DND-41 (cell line): ENCODE results near the gene IL20.

ENCODE experiments used
- EZH2 ChIP-seq: IDR thresholded peaks from 3 replicates; pipeline ENCODE4 v1.6.1; 2012; ENCODE audit warnings: borderline replicate concordance, low read depth, mild to moderate bottlenecking, moderate library complexity, low read length, inconsistent platforms; ENCODE audit not compliant: severe bottlenecking
- TF ChIP-seq, protein P1 (sequence below): IDR thresholded peaks from 2 replicates; pipeline ENCODE4 v1.5.1; 2012; ENCODE audit warnings: borderline replicate concordance, low read length, moderate library complexity, mild to moderate bottlenecking; ENCODE audit not compliant: poor library complexity, severe bottlenecking; ENCODE audit errors: extremely low read depth

DNA sequence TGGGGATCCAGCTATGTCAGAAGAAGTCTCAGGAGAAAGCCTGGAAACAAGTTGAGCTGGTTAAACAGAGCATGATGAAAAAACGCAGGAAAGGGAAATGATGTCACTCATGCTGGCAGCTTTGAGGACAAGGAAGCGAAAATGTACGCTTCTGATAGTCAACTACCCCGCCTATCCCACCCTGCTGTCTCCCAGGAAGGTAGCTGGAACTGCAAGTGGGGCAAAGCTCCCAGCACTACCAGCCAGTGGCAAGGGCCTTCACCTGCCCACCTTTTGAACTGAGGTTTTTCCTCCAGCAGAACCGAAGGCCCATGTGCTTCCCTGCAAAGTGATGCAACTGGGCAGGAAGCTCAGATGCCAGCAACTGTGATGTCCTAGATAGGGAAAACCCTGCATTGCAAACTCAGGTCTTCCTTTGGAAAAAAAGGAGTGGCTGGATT lies 6.3 kb upstream of the IL20 start:
- TF ChIP-seq, protein P1, sequence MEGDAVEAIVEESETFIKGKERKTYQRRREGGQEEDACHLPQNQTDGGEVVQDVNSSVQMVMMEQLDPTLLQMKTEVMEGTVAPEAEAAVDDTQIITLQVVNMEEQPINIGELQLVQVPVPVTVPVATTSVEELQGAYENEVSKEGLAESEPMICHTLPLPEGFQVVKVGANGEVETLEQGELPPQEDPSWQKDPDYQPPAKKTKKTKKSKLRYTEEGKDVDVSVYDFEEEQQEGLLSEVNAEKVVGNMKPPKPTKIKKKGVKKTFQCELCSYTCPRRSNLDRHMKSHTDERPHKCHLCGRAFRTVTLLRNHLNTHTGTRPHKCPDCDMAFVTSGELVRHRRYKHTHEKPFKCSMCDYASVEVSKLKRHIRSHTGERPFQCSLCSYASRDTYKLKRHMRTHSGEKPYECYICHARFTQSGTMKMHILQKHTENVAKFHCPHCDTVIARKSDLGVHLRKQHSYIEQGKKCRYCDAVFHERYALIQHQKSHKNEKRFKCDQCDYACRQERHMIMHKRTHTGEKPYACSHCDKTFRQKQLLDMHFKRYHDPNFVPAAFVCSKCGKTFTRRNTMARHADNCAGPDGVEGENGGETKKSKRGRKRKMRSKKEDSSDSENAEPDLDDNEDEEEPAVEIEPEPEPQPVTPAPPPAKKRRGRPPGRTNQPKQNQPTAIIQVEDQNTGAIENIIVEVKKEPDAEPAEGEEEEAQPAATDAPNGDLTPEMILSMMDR, result no peak
- no peak for TF ChIP-seq EZH2
